GM21423 (cell line): ENCODE measurements around the gene CHST10.
"Not testable (repeated sequence)": the region's sequence is repeated elsewhere in the genome, so short reads cannot be mapped to it uniquely, and the experiment has no call there.

Experiments
- ATAC-seq: cut with Tn5 transposase; IDR thresholded peaks from one replicate; pipeline ENCODE4 v1.9.1; 2021; ENCODE audit warnings: mild to moderate bottlenecking, moderate library complexity; ENCODE audit not compliant: unreplicated experiment

The CHST10 gene, protein sequence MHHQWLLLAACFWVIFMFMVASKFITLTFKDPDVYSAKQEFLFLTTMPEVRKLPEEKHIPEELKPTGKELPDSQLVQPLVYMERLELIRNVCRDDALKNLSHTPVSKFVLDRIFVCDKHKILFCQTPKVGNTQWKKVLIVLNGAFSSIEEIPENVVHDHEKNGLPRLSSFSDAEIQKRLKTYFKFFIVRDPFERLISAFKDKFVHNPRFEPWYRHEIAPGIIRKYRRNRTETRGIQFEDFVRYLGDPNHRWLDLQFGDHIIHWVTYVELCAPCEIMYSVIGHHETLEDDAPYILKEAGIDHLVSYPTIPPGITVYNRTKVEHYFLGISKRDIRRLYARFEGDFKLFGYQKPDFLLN

DNA sequence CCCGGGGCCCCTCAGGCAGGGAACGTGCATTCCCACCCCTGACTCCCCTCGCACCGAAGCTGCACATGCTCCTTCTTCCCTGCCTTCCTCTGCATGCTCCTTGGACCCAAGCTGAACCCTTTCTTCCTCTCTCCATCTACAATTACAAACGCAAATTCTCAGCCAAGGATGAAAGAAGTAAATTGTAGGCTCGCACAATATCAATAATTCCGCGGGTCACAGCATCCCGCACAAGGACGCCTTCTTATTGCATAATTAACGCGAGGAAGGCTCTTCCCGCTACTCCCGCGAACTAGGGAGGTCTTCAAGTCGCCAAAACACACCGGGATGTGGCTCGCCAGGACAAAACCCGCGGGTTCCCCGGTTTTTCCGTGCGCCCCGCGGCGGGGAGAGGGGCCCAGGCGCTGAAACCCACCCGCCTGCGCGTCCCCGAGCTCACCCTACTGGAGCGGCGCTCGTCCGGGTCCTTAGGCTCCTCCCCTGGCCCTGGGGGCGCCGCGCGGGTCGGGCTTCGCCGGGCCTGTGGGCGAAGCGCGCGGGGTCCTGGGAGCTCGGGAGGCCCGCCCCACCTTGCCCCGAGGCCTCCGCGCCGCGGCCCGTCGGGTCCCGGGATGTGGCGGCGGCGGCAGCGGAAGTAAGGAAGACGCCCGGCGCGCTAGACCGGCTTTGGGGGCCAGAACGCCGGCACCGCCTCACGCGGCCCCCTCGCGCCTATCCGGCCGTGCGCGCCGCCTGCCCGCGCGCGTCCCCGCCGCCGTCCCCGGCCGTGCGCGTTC lies at the start of gene CHST10:
Gene CHST10, minus strand, starts transcription at position 734 of the 776 bp plus-strand sequence. CDS start 10,993 bp downstream, outside the sequence.
- ATAC-seq, result peak; percentile 94

DNA sequence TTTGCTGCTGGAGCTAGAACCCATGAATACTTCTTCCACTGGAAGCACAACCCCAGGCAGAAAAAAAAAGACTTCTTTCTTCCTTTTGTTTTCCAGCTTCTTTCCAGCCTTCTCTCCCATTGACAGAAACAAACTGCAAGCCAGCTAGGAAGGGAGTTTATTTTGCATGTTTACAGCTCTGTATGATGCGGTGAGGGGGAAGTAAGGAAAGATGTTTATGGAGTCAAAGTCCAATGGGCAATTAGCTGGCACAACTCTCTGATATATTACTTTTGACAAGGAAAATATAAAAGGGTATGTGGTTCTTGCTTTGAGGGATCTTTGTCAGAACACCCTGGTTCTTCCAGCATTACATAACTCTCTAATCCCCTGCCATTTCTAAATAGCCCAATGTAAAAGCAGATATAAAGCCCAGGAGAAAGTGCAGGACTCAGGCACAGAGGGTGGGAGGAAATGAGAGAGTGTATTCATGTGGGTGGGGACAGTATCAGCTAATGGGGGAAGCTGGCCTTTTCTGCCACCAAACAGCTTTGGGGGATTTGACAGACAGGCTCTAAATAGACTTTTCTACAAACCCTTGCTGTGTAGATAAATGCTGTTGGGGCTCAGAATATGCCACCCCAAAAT lies 43.5 kb upstream of the CHST10 start:
- no peak for ATAC-seq

DNA sequence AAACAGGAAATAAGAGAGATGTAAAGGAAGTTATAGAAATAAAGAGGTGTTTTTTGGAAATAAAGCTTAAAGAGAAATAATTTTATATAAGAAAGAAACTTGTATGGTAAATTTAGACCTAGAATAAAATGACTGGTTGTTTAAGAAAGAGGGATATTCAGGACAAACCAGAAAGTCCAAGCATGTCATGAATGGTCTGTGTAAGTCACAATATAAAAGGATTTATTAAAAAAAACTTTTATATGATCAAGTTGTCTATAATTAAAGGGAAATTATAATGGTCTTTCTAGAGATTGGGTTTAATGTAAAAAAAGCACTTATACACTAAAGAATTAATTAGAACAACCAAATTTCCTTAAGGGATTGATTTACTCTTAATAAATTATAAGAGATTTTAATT lies 38.9 kb upstream of the CHST10 start:
- not testable (repeated sequence) for ATAC-seq

DNA sequence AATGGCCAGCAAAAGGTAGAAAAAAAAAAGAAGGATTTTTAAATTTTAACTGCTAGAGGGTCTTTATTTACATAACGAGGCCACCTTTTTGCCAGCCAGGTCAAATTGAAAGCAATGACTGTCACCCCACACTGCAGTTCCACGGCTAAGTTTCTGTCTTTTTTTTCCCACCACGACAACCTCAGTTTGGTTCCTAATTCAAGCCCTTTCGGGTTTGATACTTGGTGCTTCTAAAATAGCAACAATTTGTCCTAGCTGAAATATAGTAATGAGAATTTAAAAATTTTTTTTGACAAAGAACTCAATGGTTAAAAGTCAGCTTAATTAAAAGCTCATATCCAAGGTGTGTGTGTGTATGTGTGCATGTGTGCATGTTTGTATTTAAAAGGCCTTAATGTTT lies 36.4 kb upstream of the CHST10 start:
- ATAC-seq, result no peak

DNA sequence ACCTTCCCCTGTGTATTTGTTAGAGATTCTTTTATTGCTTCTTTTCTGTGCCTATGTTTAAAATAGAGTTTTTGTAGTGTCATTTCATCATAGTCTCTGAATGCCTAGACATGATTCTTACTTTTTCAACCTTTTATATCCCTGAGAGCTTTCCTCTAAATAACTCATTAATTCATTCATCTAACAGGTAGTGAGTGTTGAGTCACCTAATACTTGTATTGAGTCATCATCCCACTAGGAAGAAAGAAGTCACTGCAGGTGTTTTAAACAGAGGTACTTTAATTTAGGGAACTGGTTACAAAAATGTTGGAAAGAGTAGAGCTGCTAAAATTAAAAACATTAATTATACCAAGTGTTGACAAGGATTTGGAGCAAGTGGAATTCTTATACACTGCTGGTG lies 34.3 kb upstream of the CHST10 start:
- ATAC-seq, result no peak

DNA sequence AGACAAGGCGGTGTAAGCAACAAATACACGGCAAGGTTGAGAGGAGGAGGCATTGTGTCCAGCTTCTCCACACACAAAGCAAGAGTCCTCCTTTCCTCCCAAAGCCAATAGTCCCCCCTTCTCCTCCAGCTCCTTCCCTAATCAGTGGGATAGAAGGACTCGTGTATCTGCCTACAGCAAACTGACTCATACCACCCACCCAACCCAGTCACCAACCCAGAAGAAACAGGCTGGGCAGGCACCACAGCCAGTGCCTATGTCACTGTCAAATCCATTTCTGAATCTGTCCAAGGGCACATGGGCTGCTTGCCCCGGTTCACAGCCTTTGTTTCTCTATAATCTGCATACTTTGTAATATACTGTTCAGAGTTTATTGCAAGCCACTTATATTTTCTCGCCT lies 33.6 kb upstream of the CHST10 start:
- ATAC-seq, result no peak

DNA sequence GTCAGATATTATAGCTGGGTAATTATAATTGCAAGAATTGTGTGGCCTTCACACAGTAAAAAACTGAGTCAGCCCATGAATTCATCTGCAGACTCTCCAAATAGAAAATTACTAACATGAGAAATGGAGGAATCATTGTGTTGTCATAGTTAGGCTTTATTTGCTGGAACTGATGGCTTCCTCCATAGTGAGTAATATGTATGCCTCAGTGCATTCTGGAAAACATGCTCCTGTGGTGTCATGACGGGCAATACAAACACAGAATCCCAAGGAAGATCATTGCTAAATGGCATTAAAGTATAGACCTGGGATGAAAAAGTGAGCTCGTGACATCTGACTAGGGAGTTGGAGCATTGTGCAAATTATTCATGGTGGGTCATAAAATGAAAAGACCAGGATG lies 29.2 kb upstream of the CHST10 start:
- ATAC-seq, result no peak

DNA sequence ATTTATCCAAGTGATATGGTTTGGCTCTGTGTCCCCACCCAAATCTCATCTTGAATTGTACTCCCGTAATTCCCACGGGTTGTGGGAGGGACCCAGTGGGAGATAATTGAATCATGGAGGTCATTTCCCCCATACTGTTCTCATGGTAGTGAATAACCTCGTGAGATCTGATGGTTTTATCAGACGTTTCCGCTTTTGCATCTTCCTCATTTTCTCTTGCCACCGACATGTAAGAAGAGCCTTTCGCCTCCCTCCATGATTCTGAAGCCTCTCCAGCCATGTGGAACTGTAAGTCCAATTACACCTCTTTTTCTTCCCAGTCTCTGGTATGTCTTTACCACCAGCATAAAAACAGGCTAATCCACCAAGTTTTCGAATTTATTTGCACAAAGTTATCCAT lies 20.3 kb upstream of the CHST10 start:
- no peak for ATAC-seq

DNA sequence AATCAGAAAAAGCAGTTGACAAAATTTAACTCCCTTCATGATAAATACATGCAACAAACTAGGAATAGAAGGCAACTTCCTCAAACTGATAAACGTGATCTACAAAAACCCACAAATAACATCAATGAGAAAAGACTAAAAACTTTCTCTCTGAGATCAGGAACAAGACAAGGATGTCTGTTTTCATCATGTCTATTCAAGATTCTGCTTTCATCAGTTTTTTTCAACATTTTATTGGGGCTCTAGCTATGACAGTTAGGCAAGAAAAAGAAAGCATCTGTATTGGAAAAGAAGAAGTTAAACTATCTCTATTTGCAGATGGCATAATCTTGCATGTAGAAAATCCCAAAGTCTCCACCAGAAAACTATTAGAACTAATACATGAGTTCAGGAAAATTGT lies 12.3 kb upstream of the CHST10 start:
- no peak for ATAC-seq

DNA sequence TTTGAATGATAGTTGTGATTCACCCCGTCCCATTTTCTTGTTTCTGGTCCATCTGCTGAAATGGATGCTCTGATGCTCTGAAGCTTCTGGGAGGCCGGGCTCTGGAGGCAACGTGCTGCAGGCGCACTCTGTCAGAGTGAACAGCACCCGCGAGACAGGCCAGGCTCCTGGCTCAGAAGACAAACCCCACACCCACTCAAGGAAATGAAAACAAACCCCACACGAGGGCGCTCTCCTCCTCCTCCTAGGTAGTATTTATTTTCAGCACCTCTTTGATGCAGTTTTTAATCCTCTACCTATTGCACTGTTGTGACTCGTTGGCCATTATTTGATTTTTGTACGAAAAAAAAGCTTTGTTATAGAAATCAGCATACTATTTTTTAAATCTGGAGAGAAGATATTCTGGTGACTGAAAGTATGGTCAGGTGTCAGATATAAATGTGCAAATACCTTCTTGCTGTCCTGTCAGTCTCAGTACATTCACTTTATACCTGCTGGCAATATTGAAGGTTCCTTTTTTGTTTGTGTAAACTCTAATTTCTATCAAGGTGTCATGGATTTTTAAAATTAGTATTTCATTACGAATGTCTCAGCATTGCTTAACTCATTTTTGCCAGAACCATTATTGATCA lies 10.3 kb upstream of the CHST10 start:
- no peak for ATAC-seq

DNA sequence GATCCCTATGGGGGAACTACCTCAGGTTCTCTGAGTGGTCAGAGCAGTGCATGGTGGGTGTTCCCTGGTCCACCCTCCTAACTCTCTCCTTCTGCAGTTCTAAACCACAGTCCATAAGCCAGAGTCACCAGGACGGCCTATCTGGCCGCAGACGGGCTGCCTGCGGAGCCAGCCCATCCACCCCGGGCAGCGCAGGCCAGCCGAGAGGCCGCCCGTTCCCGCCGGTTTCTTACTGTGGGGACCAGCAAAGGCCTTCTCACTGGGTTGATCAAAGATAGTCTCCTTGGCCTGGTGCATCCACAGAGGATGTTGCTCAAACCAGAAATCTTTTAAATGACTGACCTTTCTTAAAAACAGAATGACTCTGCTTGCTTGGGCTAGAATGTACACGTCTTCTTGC lies 9.6 kb upstream of the CHST10 start:
- no peak for ATAC-seq

DNA sequence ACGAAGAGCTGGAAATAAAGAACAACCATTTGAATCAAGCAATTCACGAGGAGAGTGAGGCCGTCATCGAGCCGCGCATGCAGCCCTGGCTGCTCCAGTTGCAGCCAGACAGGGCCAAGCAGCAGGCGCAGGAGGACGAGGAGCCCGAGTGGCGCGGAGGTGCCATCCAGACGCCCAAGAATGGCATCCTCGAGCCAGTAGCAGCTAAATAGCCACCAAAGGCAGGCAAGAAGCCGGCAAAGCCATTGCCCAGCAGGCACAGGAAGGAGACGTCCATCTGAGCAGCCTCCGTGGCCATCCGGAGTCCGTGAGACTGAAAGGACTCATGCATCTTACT lies 8.9 kb upstream of the CHST10 start:
- ATAC-seq, result no peak

DNA sequence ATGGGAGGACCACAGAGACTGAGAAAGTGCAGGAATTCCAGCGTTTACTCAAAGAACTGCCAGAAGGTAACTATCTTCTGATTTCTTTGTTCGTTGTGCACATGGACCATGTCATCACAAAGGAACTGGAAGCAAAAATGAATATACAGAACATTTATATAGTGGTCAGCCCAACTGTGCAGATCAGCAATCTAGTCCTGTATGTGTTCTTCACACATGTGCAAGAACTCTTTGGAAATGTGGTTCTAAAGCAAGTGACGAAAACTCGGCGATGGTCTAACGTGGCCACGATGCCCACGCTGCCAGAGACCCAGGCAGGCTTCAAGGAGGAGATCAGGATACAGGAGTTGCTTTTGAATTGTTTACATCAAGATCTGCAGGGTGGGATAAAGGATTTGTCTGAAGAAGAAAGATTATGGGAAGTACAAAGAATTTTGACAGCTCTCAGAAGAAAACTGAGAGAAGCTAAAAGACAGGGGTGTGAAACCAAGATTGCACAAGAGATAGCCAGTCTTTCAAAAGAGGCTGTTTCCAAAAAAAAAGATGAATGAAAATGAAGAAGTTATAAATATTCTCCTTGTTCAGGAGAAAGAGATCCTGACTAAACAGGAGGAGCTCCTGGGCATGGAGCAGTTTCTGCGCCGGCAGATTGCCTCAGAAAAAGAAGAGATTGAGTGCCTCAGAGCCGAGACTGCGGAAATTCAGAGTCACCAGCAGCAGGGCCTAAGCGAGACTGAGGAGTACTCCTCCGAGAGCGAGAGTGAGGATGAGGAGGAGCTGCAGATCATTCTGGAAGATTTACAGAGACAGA lies 8.3 kb upstream of the CHST10 start:
- ATAC-seq, result no peak

DNA sequence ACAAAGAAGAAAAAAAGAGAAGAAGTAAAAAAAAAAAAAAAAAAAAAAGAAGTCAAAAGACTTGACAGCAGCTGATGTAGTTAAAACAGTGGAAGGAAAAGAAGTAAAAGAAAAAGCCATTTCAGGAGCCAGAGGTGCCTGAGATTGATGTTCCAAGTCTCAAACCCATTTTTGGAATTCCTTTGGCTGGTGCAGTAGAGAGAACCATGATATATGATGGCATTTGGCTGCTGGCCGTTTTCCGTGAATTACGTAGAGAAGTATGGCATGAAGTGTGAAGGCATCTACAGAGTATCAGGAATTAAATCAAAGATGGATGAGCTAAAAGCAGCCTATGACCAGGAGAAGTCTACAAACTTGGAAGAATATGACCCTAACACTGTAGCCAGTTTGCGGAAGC lies 7.6 kb upstream of the CHST10 start:
- ATAC-seq, result no peak

DNA sequence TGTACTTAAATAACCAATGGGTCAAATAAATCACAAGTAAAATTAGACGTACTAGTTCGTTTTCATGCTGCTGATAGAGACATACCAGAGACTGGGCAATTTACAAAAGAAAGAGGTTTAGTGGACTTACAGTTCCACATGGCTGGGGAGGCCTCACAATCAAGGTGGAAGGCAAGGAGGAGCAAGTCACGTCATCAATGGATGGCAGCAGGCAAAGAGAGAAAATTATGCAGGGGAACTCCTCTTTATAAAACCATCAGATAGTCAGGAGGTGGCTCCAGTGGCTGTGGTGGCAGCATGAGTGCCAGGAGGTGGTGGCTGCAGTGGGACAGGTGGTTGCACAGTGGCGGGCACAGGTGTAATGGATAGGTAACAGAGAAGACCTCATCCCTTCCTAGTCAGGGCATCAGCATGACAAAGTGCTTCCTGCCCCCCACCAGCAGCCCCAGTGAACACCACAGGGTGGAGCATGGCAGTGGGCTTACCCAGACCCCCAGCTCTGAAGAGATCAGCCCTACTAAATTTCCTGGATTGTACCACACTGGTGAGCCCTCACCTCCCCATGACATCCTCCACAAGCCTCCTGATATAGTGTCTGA lies 6.9 kb upstream of the CHST10 start:
- ATAC-seq, result no peak

DNA sequence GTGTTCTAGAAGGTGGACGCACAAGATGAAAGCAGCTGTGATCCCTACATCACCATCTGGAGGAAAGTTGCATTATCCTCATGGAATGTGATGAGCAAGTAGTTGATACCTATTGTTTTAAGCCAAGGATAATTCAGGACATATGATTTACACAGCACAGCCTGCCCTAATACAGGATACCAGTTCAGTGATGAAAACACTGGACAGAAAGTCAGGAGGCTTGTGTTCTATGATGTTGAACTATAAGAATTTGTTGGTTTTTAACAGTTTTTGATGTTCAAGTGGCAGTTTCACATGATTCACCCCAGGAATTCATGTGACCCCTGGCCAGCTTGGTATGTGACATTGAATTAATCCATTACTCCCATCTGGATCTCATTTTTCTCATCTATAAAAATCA lies 6.2 kb upstream of the CHST10 start:
- no peak for ATAC-seq

DNA sequence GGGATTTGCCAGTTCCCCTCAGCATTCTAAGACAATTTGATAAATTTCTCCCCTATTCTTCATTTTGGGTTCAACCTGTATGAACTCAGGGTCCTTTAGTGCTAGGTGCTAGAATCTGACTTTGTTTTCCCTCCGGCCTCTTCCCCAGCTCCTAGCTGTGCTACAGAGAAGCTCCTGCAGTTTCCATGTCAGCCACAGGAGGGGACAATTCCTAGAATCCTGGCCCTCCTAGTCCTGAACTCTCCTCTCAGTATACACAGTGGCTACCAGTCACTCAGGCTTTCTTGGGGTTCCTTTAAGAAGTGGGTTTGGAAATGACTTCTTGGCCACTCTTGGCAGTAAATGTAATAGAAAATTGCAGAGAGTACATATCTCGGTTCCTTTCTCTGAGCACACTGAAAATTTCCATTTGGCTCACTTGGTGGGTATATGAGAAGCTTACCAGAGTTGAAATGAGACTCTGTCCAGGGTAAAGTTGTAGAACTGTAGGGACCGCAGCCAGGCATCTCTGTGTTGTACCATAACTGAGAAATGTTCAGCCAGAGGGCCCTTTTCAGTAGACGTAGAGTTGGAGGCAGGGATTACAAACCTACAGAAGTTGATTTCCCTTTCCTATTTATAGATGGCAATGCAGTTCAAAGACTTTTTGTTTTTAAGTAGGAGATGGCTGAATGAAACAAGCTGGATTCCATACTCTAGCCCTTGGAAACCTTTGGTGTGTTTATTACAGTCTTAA lies 5.0 kb upstream of the CHST10 start:
- no peak for ATAC-seq

DNA sequence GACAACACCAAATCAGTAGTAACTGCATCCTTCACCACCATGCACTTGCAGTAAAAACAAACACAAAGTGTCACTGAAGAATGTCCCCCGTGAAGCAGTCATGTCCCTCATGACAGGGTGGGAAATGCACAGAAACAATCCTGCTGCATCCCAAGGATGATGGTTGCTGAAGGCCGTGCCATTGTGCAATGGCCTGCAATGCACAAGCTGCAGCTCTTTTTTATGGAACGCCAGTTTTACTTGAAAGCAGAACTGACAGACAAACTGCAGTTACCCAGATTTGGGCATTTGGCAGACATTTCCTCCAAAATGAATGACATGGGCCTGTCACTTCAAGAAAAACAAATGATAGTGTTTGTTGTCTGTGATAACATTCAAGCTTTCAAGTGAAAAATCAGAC lies 2.4 kb upstream of the CHST10 start:
- no peak for ATAC-seq

DNA sequence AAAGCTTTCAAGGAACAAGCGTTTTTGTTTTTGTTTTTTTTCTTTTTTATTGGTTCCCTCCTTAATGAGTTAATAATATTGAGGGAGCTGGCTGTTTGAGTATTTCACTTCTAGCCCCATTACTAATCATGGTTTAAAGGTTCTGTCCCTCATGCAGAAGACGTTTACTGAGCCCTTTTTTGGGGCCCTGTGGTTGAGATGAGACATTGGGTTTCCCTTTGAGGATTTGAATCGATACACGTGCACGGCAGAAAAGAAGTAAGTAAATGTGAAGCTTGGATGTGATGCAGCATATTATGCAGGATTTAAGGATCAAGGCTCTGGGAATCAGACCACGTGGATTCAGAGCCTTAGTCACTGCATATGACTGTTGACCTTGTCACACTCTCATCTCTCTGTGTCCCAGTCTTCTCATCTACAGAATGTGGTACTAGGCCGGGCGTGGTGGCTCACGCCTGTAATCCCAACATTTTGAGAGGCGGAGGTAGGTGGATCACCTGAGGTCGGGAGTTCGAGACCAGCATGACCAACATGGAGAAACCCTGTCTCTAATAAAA lies 1.0 kb upstream of the CHST10 start:
- no peak for ATAC-seq
